A549 (cell line): Measurements from ENCODE around the gene MAGEH1. TPM values are rescaled to one million over a fixed set of nuclear protein-coding genes. Genes with fewer than 3 reads are reported as not detected.

ENCODE experiments used
- ATAC-seq, 2 experiments: fragments of 200-7000 bp in 1 of 2; fragments of >200 bp in 1 of 2; cut with Nextera tagmentation in 1 of 2; cut with Tn5 transposase in 1 of 2; 3 replicates each; pipeline versions ENCODE4 v1.8.0 to v1.9.1; 2018 to 2020; ENCODE audit warnings: mild to moderate bottlenecking in 1 of 2, moderate library complexity in 1 of 2
- CTCF ChIA-PET: fragments of 300-600 bp; sonication (Branson Sonifier 250); formaldehyde crosslinking; extraction: SDS; loops from one replicate; lab custom pipeline; 2021; ENCODE audit warnings: antibody characterized with exemption, inconsistent platforms; lab: Yijun Ruan, JAX
- POLR2A ChIA-PET: fragments of 350-600 bp; formaldehyde crosslinking; extraction: SDS; loops from one replicate; lab custom pipeline; 2021; ENCODE audit warnings: antibody characterized with exemption, inconsistent platforms; lab: Yijun Ruan, JAX
- DNase-seq, 2 experiments: peaks; one replicate each; pipeline versions ENCODE4 v3.0.0 to v3.0.0-alpha.2; 2011 to 2016; ENCODE audit warnings: low read depth in 1 of 2, low spot score in 1 of 2
- FAIRE-seq: peaks from 2 replicates; lab custom pipeline; 2011; peaks lifted over from hg19 to GRCh38; lab: Jason Lieb, UNC
- H3K27ac ChIP-seq, 2 experiments: fragments of >200 bp; sonication (Bioruptor Twin); formaldehyde crosslinking; 3 replicates each; pipeline ENCODE4 v1.5.1; 2016 to 2017
- H3K4me1 ChIP-seq: fragments of >200 bp; sonication (Bioruptor Twin); formaldehyde crosslinking; 3 replicates; pipeline ENCODE4 v1.6.1; 2016
- H3K4me2 ChIP-seq: fragments of >200 bp; sonication (Bioruptor Twin); formaldehyde crosslinking; 3 replicates; pipeline ENCODE4 v1.6.1; 2016
- H3K4me3 ChIP-seq: fragments of >200 bp; sonication (Bioruptor Twin); formaldehyde crosslinking; 3 replicates; pipeline ENCODE4 v1.5.1; 2016
- H3K9me3 ChIP-seq: fragments of >200 bp; sonication (Bioruptor Twin); formaldehyde crosslinking; 3 replicates; pipeline ENCODE4 v1.6.1; 2016
- BCL3 ChIP-seq: fragments of >200 bp; sonication (Bioruptor Twin); formaldehyde crosslinking; IDR thresholded peaks from 3 replicates; pipeline ENCODE4 v1.6.1; 2016
- CTCF ChIP-seq: fragments of >200 bp; sonication (Bioruptor Twin); formaldehyde crosslinking; IDR thresholded peaks from 3 replicates; pipeline ENCODE4 v1.5.1; 2016
- EP300 ChIP-seq, 2 experiments: fragments of >200 bp; sonication (Bioruptor Twin); formaldehyde crosslinking; IDR thresholded peaks; 2 replicates in 1 of 2; 3 replicates in 1 of 2; pipeline ENCODE4 v1.6.1; 2016 to 2017
- FOXS1 ChIP-seq: fragments of 250-450 bp; sonication (Bioruptor Pico); IDR thresholded peaks from 2 replicates; pipeline ENCODE4 v1.5.0; 2020; ENCODE audit warnings: mild to moderate bottlenecking, moderate library complexity
- HES2 ChIP-seq: fragments of >200 bp; sonication (Bioruptor Twin); formaldehyde crosslinking; IDR thresholded peaks from 2 replicates; pipeline ENCODE4 v1.6.1; 2016
- HOXA7 ChIP-seq: fragments of 250-450 bp; sonication (Bioruptor Pico); IDR thresholded peaks from 2 replicates; pipeline ENCODE4 v1.5.0; 2020; ENCODE audit warnings: mild to moderate bottlenecking, moderate library complexity
- JUNB ChIP-seq: fragments of >200 bp; sonication (Bioruptor Twin); formaldehyde crosslinking; IDR thresholded peaks from 2 replicates; pipeline ENCODE4 v1.6.1; 2016
- MAFK ChIP-seq: fragments of 450-650 bp; IDR thresholded peaks from 2 replicates; pipeline ENCODE4 v1.6.1; 2014; ENCODE audit not compliant: partially characterized antibody
- PHF8 ChIP-seq: fragments of 200-600 bp; sonication (generic); IDR thresholded peaks from 2 replicates; pipeline ENCODE4 v1.6.1; 2016; ENCODE audit warnings: low read depth, mild to moderate bottlenecking, antibody characterized with exemption, moderate library complexity, borderline replicate concordance
- RAD21 ChIP-seq, 2 experiments: fragments of >200 bp in 1 of 2; sonication (Bioruptor Twin) in 1 of 2; formaldehyde crosslinking in 1 of 2; IDR thresholded peaks in 1 of 2; conservative IDR thresholded peaks in 1 of 2; 2 replicates in 1 of 2; 3 replicates in 1 of 2; pipeline ENCODE4 v1.6.1; 2012 to 2018; ENCODE audit warnings: inconsistent platforms in 1 of 2
- RCOR1 ChIP-seq: fragments of 150-350 bp; IDR thresholded peaks from 2 replicates; pipeline ENCODE4 v1.6.1; 2014; ENCODE audit warnings: antibody characterized with exemption, low read length, low read depth
- RFX5 ChIP-seq: fragments of 450-650 bp; IDR thresholded peaks from 2 replicates; pipeline ENCODE4 v1.7.1; 2014; ENCODE audit warnings: antibody characterized with exemption, mild to moderate bottlenecking, moderate library complexity
- WGBS: methylation state at CpG from one replicate; pipeline ENCODE4 v1.1.6; 2017; ENCODE audit errors: missing lambda C conversion rate; 5-methylcytosine and 5-hydroxymethylcytosine counted together
- polyA plus RNA-seq, 4 experiments: library from polyadenylated mRNA; depleted of rRNA in 3 of 4; stranded (reverse); fragments of >200 nt; fragmentation: RNase III in 1 of 4; extraction: RNeasy Plus Mini Kit Qiagen cat#74134 plus additional on column Dnase treatment in 1 of 4; gene quantifications; 2 replicates in 3 of 4; 3 replicates in 1 of 4; pipeline ENCODE4 v1.2.3, GENCODE V29; 2011 to 2017
- TF ChIP-seq, protein P1 (sequence below): IDR thresholded peaks from 2 replicates; pipeline ENCODE4 v1.6.1; 2012; ENCODE audit warnings: low read depth, borderline replicate concordance
- TF ChIP-seq, protein P2 (sequence below): IDR thresholded peaks from 2 replicates; pipeline ENCODE4 v1.6.1; 2012

Gene MAGEH1
- polyA plus RNA-seq, 2 of the 4 experiments (the other 2 are of a cell fraction), result 7.0 to 12.3 TPM

DNA sequence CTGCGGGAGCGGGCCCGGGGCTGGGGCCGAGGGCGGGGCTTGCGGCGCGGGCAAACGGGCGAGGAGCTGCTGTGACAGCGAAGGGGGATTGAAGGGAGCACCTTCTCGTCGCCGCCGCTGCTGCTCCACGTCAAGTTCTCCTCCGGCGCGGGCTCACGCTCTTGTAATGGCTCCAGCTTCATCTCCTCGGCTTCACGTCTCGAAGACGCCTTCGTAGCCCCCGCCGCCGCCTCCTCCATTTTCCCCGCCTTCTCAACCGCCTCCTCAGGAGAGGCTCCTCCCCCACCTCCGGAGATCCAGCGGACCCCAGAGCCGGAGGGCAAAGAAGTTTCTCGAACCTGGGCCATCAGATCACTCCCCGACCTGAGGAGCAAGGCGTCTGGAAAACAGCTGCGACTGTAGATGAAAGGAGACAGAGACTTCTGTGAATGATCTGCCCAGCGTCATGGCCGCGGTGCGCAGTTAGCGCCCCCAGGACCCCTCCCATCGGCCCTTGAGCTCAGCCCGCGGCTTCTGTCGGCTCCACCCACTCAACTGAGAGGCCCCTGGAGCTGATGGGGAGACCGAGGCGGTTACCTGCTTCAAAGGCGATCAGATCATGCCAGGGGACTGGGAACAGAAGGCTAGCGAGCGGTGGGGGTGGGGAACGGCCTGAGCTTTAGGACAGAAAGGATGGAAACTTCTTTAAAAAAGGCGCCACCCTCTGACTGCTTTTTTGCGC, 36.8 kb downstream of the MAGEH1 start:
- peak overlapping the region; percentile 85 for H3K4me2 ChIP-seq
- 4% methylated on average over 9 of the region's 54 CpGs for WGBS
- peak overlapping the region; percentile 71 for H3K4me3 ChIP-seq
- POLR2A ChIA-PET, result interaction anchor here (1.3 to 1.6 kb wide), 3 partner anchors 37 to 489 kb away, joined by 4 read pairs; partner anchors contain the start of genes APEX2, MAGEH1 and RRAGB
- TF ChIP-seq MAFK (no peak), EP300 (IDR thresholded peaks at IDR 0.05) (no peak), RCOR1 (no peak), RAD21 (conservative IDR thresholded peaks at IDR 0.05 in 1 of 2, IDR thresholded peaks at IDR 0.05 in 1 of 2) (no peak), RFX5 (no peak), JUNB (no peak), HES2 (no peak), PHF8 (peak; percentile 22; the same call in 1 of the 2 replicates), HOXA7 (CRISPR knock-in tag) (no peak)
- TF ChIP-seq, protein P1, sequence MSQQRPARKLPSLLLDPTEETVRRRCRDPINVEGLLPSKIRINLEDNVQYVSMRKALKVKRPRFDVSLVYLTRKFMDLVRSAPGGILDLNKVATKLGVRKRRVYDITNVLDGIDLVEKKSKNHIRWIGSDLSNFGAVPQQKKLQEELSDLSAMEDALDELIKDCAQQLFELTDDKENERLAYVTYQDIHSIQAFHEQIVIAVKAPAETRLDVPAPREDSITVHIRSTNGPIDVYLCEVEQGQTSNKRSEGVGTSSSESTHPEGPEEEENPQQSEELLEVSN, result 0 out of 2 replicates have a peak, but pooled peaks have one; percentile 24
- TF ChIP-seq, all 56 proteins: peak for 2
- H3K9me3 ChIP-seq, result no peaks in the 10 kb centered on the region
- FAIRE-seq (no peak), DNase-seq (peak; percentile 25 to 59), ATAC-seq (peak; percentile 84 to 89)
- H3K27ac ChIP-seq, result peak overlapping the region; percentile 81 to 92
- CTCF ChIA-PET, result interaction anchor here (0.9 to 2.2 kb wide), 2 partner anchors 36 to 354 kb away, joined by 3 to 4 read pairs; no protein-coding TSS in a partner anchor
- peaks cover 6% of the 10 kb centered on the region; the same call in 1 of the 3 replicates for H3K4me1 ChIP-seq

- POLR2A ChIA-PET, result interaction anchor here (1.3 to 1.6 kb wide), 3 partner anchors 38 to 489 kb away, joined by 4 read pairs; partner anchors contain the start of genes APEX2, MAGEH1 and RRAGB
- CTCF ChIA-PET, result interaction anchor here (0.9 to 2.2 kb wide), 2 partner anchors 37 to 355 kb away, joined by 3 to 4 read pairs; no protein-coding TSS in a partner anchor
Measured at GRCh38 chrX:55489314-55490009, 37.5 kb downstream of the MAGEH1 start, which contains the start of gene USP51. Gene USP51 (minus strand): TSS chrX:55489848. CDS start chrX:55488939, 909 bp downstream.

More at GRCh38 chrX:55489314-55490009, 37.5 kb downstream of the MAGEH1 start, which contains the start of gene USP51:
- ATAC-seq (peak; percentile 58 to 73), DNase-seq (peak; percentile 5 to 11)
- Histone ChIP-seq H3K4me1 (peaks cover 6% of the 10 kb centered on the region; the same call in 1 of the 3 replicates), H3K4me3 (peak within 1 kb of the TSS; percentile 71)
- TF ChIP-seq RAD21 (conservative IDR thresholded peaks at IDR 0.05 in 1 of 2, IDR thresholded peaks at IDR 0.05 in 1 of 2) (0 out of 5 replicates have a peak, but pooled peaks of 1 of the 2 experiments have one; percentile 14), BCL3 (no peak), CTCF (peak; percentile 37), FOXS1 (CRISPR knock-in tag) (no peak)
- TF ChIP-seq, protein P2, sequence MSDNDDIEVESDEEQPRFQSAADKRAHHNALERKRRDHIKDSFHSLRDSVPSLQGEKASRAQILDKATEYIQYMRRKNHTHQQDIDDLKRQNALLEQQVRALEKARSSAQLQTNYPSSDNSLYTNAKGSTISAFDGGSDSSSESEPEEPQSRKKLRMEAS, result peak; percentile 25; the same call in 1 of the 2 replicates
- TF ChIP-seq, all 56 proteins: peak for 3
- Histone ChIP-seq H3K27ac (peak within 1 kb of the TSS; percentile 81 to 92), H3K9me3 (no peaks in the 10 kb centered on the region), H3K4me2 (peak within 1 kb of the TSS; percentile 85)
- WGBS, result 2% methylated on average over 22 of the region's 34 CpGs
- FAIRE-seq, result no peak
